ENCODE measurements around the gene BST2. TPM values are rescaled to one million over a fixed set of nuclear protein-coding genes. Genes with fewer than 3 reads are reported as not detected.

BST2 gene
- total RNA-seq, 3 donors from 2014 or later (not counting 1 experiment from before 2014, with no cell fraction given): 84.8 to 106 (median 100) TPM

DNA sequence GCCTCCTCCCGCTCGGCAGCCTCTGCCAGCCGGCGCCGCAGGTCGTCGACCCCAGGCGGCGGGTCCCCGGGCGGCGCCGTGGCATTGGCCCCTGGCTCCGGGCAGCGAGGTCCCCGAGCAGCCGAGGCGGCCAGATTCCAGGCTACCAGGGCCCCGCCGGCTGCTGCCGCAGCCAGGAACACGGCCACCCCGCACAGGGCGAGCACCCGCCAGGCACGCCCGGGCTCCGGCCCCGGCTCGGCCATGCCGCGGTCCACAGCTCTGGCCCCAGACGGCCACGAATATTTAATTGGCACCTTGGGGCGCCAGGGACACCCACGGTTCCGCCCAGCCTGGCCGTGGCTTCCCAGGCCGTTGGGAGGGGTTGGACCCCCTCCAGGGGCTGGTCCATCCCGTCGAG lies 11.5 kb downstream of the BST2 start, which contains the start of gene CCDC194:
Gene CCDC194 (minus strand): TSS at position 283 of the 400 bp plus-strand sequence. CDS start 38 bp downstream, at position 245.
- TF ChIP-seq, protein P1, sequence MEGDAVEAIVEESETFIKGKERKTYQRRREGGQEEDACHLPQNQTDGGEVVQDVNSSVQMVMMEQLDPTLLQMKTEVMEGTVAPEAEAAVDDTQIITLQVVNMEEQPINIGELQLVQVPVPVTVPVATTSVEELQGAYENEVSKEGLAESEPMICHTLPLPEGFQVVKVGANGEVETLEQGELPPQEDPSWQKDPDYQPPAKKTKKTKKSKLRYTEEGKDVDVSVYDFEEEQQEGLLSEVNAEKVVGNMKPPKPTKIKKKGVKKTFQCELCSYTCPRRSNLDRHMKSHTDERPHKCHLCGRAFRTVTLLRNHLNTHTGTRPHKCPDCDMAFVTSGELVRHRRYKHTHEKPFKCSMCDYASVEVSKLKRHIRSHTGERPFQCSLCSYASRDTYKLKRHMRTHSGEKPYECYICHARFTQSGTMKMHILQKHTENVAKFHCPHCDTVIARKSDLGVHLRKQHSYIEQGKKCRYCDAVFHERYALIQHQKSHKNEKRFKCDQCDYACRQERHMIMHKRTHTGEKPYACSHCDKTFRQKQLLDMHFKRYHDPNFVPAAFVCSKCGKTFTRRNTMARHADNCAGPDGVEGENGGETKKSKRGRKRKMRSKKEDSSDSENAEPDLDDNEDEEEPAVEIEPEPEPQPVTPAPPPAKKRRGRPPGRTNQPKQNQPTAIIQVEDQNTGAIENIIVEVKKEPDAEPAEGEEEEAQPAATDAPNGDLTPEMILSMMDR (IDR thresholded peaks at IDR 0.05): no peak
- Histone ChIP-seq H3K9me3 (ENCODE audit: control insufficient read depth, insufficient read depth, low read length) (no peaks in the 10 kb centered on the region), H3K4me3 (ENCODE audit: low read length) (no peak within 1 kb of the TSS), H3K4me1 (ENCODE audit: control insufficient read depth, insufficient read depth, low read length) (peaks cover 31% of the 10 kb centered on the region), H3K27me3 (ENCODE audit: control insufficient read depth, insufficient read depth, low read length) (no peaks in the 10 kb centered on the region), H3K36me3 (ENCODE audit: control insufficient read depth, insufficient read depth, low read length) (no peaks in the 10 kb centered on the region), H3K27ac (ENCODE audit: low read length) (no peak within 1 kb of the TSS)
- Mint-ChIP-seq H3K27ac (peak within 1 kb of the TSS in 1 of 2 donors; percentile 70), H3K4me3 (no peak within 1 kb of the TSS), H3K36me3 (no peaks in the 10 kb centered on the region), H3K9me3 (no peaks in the 10 kb centered on the region), H3K27me3 (ENCODE audit: low read depth in 2 of 2) (peaks cover 0 to 3% of the 10 kb centered on the region in 2 donors), H3K4me1 (peaks cover 5 to 24% of the 10 kb centered on the region in 2 donors)
- intact Hi-C loops (cut with micrococcal nuclease): no loop called here
- WGBS (ENCODE audit: insufficient coverage): 86% methylated on average over 41 of the region's 41 CpGs
- DNase-seq (no peak), ATAC-seq (no peak)

DNA sequence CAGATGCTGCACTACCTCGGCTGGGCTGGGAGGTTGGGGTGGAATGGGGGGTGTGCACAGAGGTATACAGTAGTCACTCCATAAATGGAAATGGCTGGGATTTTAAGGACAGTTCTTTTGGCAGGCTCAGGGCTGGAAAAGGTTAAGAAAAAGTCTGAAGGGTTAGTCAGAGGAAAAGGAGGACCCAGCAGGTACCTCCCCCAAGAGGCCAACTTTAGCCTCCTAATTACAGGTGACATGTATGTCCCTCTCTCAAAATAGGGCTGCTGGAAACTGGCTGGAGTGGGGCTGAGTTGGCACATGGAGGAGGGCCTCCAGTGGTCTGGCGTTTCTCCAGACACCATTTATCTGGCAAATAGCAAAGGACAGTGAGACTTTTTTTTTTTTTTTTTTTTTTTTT lies 12.4 kb downstream of the BST2 start:
- no peaks in the 10 kb centered on the region for H3K9me3 Mint-ChIP-seq
- intact Hi-C loops (cut with micrococcal nuclease): no loop called here
- H3K27me3 Mint-ChIP-seq (ENCODE audit: low read depth in 2 of 2): peaks cover 0 to 3% of the 10 kb centered on the region in 2 donors
- no peak overlapping the region for H3K27ac Mint-ChIP-seq
- H3K4me3 Mint-ChIP-seq: no peak overlapping the region
- Histone ChIP-seq H3K27ac (ENCODE audit: low read length) (no peak overlapping the region), H3K4me1 (ENCODE audit: control insufficient read depth, insufficient read depth, low read length) (peaks cover 31% of the 10 kb centered on the region), H3K27me3 (ENCODE audit: control insufficient read depth, insufficient read depth, low read length) (no peaks in the 10 kb centered on the region), H3K9me3 (ENCODE audit: control insufficient read depth, insufficient read depth, low read length) (no peaks in the 10 kb centered on the region), H3K4me3 (ENCODE audit: low read length) (no peak overlapping the region), H3K36me3 (ENCODE audit: control insufficient read depth, insufficient read depth, low read length) (no peaks in the 10 kb centered on the region)
- 70% methylated on average over 2 of the region's 2 CpGs for WGBS (ENCODE audit: insufficient coverage)
- TF ChIP-seq, protein P1 (IDR thresholded peaks at IDR 0.05): no peak
- no peak for ATAC-seq
- no peak for DNase-seq
- no peaks in the 10 kb centered on the region for H3K36me3 Mint-ChIP-seq
- peaks cover 5 to 24% of the 10 kb centered on the region in 2 donors for H3K4me1 Mint-ChIP-seq

DNA sequence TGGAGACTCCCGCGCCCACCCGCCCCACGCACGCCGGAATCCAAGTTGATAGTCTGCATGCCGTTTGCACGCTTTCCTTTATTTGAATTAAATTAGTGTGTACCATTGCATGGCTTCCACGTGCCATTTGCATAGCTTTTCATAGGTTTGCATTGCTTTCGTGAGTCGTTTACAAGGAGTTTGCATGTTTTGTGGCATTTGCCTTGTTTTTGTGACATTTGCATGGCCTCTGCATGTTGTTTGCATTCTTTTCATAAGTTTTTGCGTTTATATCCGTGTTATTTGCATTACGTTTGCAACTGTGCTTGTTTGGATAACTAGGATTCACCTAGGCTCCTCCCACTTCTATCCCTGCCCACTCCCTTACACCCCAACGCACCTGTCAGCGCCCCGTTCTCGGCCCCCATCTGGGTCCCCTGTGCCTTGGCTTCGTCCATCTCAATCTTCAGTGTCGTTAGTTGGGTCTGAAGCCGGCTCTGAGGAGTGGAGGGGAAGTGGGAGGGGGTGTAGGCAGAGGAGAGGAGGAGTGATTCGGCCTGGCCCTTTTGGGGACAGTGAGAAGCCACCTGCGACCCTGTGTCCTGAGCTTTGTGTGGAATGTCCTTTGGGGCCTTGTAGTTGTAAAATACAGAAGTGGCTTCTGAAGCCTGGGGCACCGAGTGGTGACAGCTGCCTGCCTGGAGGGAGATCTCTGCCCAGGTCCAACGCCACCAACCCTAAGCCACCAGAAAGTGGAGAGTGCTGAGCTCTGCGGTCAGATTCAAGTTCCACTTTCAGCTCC lies 13.9 kb downstream of the BST2 start:
- peaks cover 5 to 24% of the 10 kb centered on the region in 2 donors for H3K4me1 Mint-ChIP-seq
- Histone ChIP-seq H3K9me3 (ENCODE audit: control insufficient read depth, insufficient read depth, low read length) (no peaks in the 10 kb centered on the region), H3K27me3 (ENCODE audit: control insufficient read depth, insufficient read depth, low read length) (no peaks in the 10 kb centered on the region), H3K27ac (ENCODE audit: low read length) (no peak overlapping the region), H3K4me3 (ENCODE audit: low read length) (no peak overlapping the region), H3K4me1 (ENCODE audit: control insufficient read depth, insufficient read depth, low read length) (peaks cover 31% of the 10 kb centered on the region), H3K36me3 (ENCODE audit: control insufficient read depth, insufficient read depth, low read length) (no peaks in the 10 kb centered on the region)
- TF ChIP-seq, protein P1 (IDR thresholded peaks at IDR 0.05): peak; percentile 24
- no peaks in the 10 kb centered on the region for H3K36me3 Mint-ChIP-seq
- peak overlapping the region in 1 of 2 donors; percentile 88 for H3K27ac Mint-ChIP-seq
- H3K27me3 Mint-ChIP-seq (ENCODE audit: low read depth in 2 of 2): peaks cover 0 to 3% of the 10 kb centered on the region in 2 donors
- peak overlapping the region; percentile 89 for H3K4me3 Mint-ChIP-seq
- intact Hi-C loops (cut with micrococcal nuclease): loop anchor here (2.0 kb wide), 1 partner anchor 99 kb away; no protein-coding TSS in a partner anchor
- no peak for DNase-seq
- H3K9me3 Mint-ChIP-seq: no peaks in the 10 kb centered on the region
- peak in 1 of 3 donors; percentile 33 for ATAC-seq
- WGBS (ENCODE audit: insufficient coverage): 7% methylated on average over 26 of the region's 26 CpGs
